ENCODE data around the gene MGRN1.

The MGRN1 gene

DNA sequence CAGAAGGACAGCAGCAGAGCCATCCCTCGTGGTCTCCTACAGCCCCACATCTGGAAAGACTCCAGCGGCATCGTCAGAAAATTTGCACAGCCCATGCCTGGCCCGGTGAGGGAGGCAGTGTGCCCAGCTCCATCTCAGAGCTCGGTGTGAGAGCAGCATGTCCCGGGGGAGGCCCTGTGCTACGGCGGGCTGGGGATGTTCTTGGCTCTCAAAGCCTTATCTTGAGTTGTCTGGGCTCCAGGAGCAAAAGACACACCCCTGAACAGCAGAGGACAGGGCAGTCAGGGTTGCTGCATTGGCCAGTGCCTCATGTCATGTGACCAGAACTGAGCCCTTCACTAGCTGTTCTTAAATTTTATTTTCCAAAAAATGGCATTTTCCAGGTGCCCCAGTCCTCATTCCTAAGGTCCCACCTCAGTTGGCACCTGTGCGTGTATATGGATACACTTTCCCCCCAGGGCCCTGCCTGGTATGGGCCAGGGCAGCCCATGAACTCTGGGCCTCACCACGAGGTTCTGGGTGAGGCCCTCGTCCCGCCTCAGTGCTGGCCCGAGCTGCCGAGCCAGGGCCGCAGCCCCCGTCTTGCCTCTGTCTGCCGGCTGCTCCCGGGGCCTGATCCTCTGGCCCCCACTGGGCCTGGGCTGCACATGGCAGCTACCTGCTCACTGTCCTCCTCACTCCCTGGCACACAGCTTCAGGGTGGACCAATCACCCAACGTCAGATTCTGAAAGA is 71.7 kb downstream of the MGRN1 start:
- Histone ChIP-seq H3K4me3 (ENCODE audit: low read depth, low read length) (no peak overlapping the region), H3K9me3 (ENCODE audit: severe bottlenecking) (no peaks in the 10 kb centered on the region), H3K27me3 (ENCODE audit: insufficient read depth, low read depth, severe bottlenecking) (no peaks in the 10 kb centered on the region), H3K27ac (no peak overlapping the region), H3K36me3 (peaks cover 68% of the 10 kb centered on the region)
- TF ChIP-seq, protein P1, sequence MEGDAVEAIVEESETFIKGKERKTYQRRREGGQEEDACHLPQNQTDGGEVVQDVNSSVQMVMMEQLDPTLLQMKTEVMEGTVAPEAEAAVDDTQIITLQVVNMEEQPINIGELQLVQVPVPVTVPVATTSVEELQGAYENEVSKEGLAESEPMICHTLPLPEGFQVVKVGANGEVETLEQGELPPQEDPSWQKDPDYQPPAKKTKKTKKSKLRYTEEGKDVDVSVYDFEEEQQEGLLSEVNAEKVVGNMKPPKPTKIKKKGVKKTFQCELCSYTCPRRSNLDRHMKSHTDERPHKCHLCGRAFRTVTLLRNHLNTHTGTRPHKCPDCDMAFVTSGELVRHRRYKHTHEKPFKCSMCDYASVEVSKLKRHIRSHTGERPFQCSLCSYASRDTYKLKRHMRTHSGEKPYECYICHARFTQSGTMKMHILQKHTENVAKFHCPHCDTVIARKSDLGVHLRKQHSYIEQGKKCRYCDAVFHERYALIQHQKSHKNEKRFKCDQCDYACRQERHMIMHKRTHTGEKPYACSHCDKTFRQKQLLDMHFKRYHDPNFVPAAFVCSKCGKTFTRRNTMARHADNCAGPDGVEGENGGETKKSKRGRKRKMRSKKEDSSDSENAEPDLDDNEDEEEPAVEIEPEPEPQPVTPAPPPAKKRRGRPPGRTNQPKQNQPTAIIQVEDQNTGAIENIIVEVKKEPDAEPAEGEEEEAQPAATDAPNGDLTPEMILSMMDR (IDR thresholded peaks at IDR 0.05; ENCODE audit: low read depth, low read length): no peak
- no peak for DNase-seq

DNA sequence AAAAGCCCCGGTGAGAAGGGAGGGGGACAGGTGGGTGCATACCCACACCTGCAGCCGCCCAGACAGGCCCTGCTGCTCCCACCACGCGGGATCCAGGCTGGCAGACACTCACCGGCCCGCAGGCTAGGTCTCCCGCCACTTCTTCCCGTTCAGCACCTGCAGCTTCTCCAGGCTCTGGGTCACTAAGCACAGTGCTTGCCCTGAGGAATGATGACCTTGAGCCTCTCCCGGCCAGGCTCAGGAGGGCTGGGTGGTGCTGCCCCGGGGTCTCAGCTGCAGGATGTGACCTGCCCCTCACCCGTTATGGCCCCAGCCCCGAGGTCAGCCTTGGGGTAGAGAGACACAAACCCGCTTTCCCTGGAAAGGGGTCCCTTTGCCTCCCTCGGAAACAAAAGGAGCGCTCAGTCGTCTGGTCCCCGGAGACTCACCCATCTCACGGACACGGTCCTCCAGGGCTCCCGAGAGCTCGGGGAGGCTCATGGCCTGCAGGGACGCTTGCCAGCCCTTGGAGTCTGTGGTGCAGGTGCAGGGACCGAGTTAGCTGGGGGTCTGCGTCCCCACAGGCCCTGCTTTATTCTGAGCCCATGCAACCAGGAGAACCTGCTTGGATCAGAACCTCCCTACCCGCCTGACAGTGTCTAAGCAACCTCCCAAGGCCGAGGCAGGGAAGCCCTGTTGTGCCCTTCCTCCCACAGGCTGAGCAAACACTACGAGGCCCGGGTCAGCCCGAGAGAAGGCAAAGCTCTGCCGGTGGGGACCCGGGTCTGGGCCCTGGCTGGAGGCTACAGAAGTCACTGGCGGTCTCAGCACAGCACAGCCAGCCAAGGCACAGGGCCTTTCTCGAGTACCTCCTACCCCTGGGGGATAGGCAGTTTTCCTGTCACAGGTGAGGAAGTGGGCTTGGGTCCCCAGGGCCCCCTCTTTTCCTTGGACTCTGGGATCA is 72.5 kb downstream of the MGRN1 start:
- Histone ChIP-seq H3K27ac (no peak overlapping the region; the same call in 1 of the 2 replicates), H3K4me3 (ENCODE audit: low read depth, low read length) (no peak overlapping the region), H3K9me3 (ENCODE audit: severe bottlenecking) (no peaks in the 10 kb centered on the region), H3K27me3 (ENCODE audit: insufficient read depth, low read depth, severe bottlenecking) (no peaks in the 10 kb centered on the region), H3K36me3 (peaks cover 75% of the 10 kb centered on the region)
- TF ChIP-seq, protein P1 (IDR thresholded peaks at IDR 0.05; ENCODE audit: low read depth, low read length): no peak
- no peak for DNase-seq

DNA sequence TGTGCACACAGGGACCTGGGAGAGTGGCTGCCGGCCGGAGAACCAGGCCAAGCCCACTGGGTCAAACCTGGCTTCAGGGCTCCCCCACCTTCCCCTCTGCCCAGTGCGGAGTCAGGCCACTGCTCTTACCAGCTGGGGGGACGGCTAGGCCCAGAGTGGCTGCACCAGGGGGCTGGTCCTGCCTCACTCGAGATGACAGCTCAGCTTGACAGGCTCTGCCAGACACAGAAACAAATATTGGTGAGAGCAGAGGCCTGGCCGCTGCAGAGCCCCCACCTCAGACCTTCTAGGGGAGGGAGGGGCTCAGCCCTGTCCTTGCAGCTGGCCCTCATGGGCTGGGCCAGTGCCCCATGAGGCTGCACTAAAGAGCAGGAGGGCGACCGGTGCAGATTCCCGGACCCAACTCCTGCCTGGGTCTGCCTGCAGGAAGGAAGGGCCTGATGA is 73.2 kb downstream of the MGRN1 start:
- DNase-seq: no peak
- H3K9me3 ChIP-seq (ENCODE audit: severe bottlenecking): no peaks in the 10 kb centered on the region
- TF ChIP-seq, protein P1 (IDR thresholded peaks at IDR 0.05; ENCODE audit: low read depth, low read length): no peak
- no peak overlapping the region; the same call in 1 of the 2 replicates for H3K27ac ChIP-seq
- H3K36me3 ChIP-seq: peaks cover 80% of the 10 kb centered on the region
- no peak overlapping the region for H3K4me3 ChIP-seq (ENCODE audit: low read depth, low read length)
- no peaks in the 10 kb centered on the region for H3K27me3 ChIP-seq (ENCODE audit: insufficient read depth, low read depth, severe bottlenecking)

DNA sequence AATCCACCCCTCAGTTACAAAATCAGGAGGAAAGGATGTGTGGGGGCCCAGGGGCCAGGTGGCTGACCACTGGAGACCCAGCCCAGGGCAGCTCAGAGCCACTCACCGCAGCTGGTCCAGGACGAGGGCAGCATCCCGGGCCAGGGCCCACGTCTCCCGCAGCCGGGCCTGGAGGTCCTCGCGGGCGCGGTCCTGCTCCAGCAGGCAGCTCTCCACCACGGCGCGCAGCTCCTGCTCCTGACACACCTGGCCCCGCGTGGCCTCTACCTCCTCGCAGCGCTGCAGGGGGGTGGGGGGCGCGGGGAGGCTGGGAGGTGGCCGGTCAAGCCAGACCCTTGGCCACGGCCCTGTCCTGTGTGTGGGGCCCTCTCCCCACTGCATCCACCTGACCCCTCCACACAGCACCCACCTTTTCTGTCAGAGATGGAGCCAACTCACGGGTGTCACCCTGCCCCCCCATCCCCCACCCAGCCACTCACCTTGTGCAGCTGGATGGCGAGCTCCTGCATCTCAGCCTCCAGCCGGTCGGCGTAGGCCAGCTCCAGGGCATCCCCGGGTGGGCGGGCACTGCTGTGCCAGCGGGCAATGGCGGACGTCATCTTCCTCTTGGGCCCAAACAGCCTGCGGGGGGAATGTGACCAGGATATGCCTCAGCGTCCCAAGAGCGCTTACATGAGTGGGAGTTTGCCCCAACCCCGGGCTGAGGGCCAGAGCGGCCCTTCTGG is 73.9 kb downstream of the MGRN1 start:
- Histone ChIP-seq H3K36me3 (peaks cover 84% of the 10 kb centered on the region), H3K27ac (no peak overlapping the region), H3K9me3 (ENCODE audit: severe bottlenecking) (no peaks in the 10 kb centered on the region), H3K4me3 (ENCODE audit: low read depth, low read length) (no peak overlapping the region), H3K27me3 (ENCODE audit: insufficient read depth, low read depth, severe bottlenecking) (no peaks in the 10 kb centered on the region)
- TF ChIP-seq, protein P1 (IDR thresholded peaks at IDR 0.05; ENCODE audit: low read depth, low read length): no peak
- DNase-seq: no peak

DNA sequence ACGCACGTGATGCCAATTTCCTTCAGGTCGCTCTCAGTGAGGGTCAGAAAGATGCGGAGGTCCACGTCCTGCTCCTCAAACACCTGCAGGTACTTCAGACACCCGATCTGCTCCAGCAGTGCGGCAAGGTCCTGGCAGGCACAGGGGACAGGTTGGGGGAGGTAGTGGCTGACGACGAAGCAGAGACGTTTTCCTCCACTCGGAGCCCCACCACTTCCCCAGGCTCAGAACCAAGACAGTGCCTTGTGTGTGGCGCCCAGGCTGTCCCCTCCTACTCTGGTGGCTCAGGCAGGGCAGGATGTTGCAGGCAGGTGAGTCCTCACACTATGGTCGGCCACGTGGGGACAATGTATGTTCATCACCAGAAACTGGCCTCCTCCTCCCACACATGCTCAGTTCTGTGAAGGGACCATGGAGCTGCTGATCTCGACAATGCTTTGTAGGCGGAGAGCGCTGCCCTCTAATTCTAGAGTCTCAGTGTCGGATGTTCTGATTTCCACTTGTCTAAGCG is 74.5 kb downstream of the MGRN1 start:
- no peak for DNase-seq
- Histone ChIP-seq H3K4me3 (ENCODE audit: low read depth, low read length) (no peak overlapping the region), H3K27me3 (ENCODE audit: insufficient read depth, low read depth, severe bottlenecking) (no peaks in the 10 kb centered on the region), H3K27ac (no peak overlapping the region), H3K36me3 (peaks cover 85% of the 10 kb centered on the region), H3K9me3 (ENCODE audit: severe bottlenecking) (no peaks in the 10 kb centered on the region)
- TF ChIP-seq, protein P1 (IDR thresholded peaks at IDR 0.05; ENCODE audit: low read depth, low read length): no peak

All from WERI-Rb-1 (cell line).